DOHH2 (cell line): Measurements from ENCODE around the gene EEPD1.
A peak's percentile ranks its signal among the peaks of the same experiment; 100 is the strongest.

ENCODE experiments used
- H3F3A ChIP-seq: fragments of 200-600 bp; sonication (generic), shearing (Covaris generic); 2 replicates; pipeline ENCODE4 v1.6.0; 2016; ENCODE audit warnings: antibody characterized with exemption, mild to moderate bottlenecking; ENCODE audit not compliant: control insufficient read depth, insufficient read depth
- H3K27ac ChIP-seq: fragments of 200-600 bp; sonication (generic); 2 replicates; pipeline ENCODE4 v1.5.1; 2014; ENCODE audit warnings: low read depth, mild to moderate bottlenecking, low read length, moderate library complexity
- H3K27me3 ChIP-seq: fragments of 200-600 bp; sonication (generic); 2 replicates; pipeline ENCODE4 v1.6.1; 2014; ENCODE audit warnings: mild to moderate bottlenecking, low read length, mixed read lengths; ENCODE audit not compliant: control insufficient read depth
- H3K36me3 ChIP-seq: fragments of 200-600 bp; sonication (generic); 2 replicates; pipeline ENCODE4 v1.6.1; 2014; ENCODE audit warnings: mild to moderate bottlenecking, low read length, moderate library complexity, mixed read lengths; ENCODE audit not compliant: control insufficient read depth
- H3K4me1 ChIP-seq: fragments of 200-600 bp; sonication (generic); 2 replicates; pipeline ENCODE4 v1.6.1; 2014; ENCODE audit warnings: mild to moderate bottlenecking, low read length, mixed read lengths; ENCODE audit not compliant: control insufficient read depth
- H3K4me2 ChIP-seq: fragments of 200-600 bp; sonication (generic); 2 replicates; pipeline ENCODE4 v1.6.0; 2014; ENCODE audit warnings: mild to moderate bottlenecking, low read length, moderate library complexity
- H3K4me3 ChIP-seq: fragments of 200-600 bp; sonication (generic); 2 replicates; pipeline ENCODE4 v1.5.1; 2014; ENCODE audit warnings: mild to moderate bottlenecking, low read length, mixed read lengths
- H3K79me2 ChIP-seq: fragments of 200-600 bp; sonication (generic); 2 replicates; pipeline ENCODE4 v1.6.1; 2014; ENCODE audit warnings: mild to moderate bottlenecking, low read length, mixed read lengths; ENCODE audit not compliant: control insufficient read depth
- H3K9me2 ChIP-seq: fragments of 200-600 bp; sonication (generic); replicated peaks from 2 replicates; pipeline ENCODE4 v1.6.1; 2014; ENCODE audit warnings: mild to moderate bottlenecking, low read length, mixed read lengths; ENCODE audit not compliant: control insufficient read depth
- H3K9me3 ChIP-seq: fragments of 200-600 bp; sonication (generic); 2 replicates; pipeline ENCODE4 v1.6.1; 2014; ENCODE audit warnings: antibody characterized with exemption, low read length, mixed read lengths; ENCODE audit not compliant: control insufficient read depth, insufficient read depth
- H4K20me1 ChIP-seq: fragments of 200-600 bp; sonication (generic); 2 replicates; pipeline ENCODE4 v1.6.0; 2014; ENCODE audit warnings: low read depth, mild to moderate bottlenecking, antibody characterized with exemption, low read length, moderate library complexity; ENCODE audit not compliant: control insufficient read depth, insufficient read depth
- EZH2phosphoT487 ChIP-seq: fragments of 200-600 bp; sonication (generic); IDR thresholded peaks from 2 replicates; pipeline ENCODE4 v1.6.1; 2017; ENCODE audit warnings: borderline replicate concordance, mild to moderate bottlenecking, antibody characterized with exemption, low read length, moderate library complexity, mixed read lengths
- TF ChIP-seq, protein P1 (sequence below): fragments of 200-600 bp; sonication (generic); IDR thresholded peaks from one replicate; pipeline ENCODE4 v1.5.1; 2014; ENCODE audit warnings: antibody characterized with exemption, mild to moderate bottlenecking, low read depth, low read length; ENCODE audit not compliant: poor library complexity, severe bottlenecking

The EEPD1 gene

DNA sequence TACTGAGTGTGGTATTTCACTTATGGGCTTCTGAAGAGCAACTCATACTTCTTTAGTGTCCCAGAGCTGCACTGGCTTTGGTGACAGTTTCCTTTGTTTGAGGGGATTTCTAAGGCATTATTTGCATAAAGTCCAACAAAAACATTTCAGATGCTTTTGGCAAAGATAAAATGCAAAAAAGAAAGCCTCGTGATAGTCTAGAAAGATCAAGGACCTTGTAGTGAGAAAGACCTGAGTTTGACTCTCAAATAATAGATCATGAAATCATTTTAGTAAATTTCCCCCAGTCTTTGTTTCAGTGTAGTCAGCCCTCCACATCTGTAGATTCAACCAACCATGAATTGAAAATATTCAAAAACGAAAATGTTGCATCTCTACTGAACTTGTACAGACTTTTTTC lies 107.4 kb downstream of the EEPD1 start:
- peak overlapping the region; percentile 40 for H3K27ac ChIP-seq
- H3K79me2 ChIP-seq = peaks cover 91% of the 10 kb centered on the region
- no peaks in the 10 kb centered on the region for H3K9me2 ChIP-seq
- H3K36me3 ChIP-seq = peaks cover 37% of the 10 kb centered on the region
- H3K27me3 ChIP-seq = no peaks in the 10 kb centered on the region
- H3K4me2 ChIP-seq = peak overlapping the region; percentile 48
- peak overlapping the region; percentile 14 for H3K4me3 ChIP-seq
- TF ChIP-seq, protein P1, sequence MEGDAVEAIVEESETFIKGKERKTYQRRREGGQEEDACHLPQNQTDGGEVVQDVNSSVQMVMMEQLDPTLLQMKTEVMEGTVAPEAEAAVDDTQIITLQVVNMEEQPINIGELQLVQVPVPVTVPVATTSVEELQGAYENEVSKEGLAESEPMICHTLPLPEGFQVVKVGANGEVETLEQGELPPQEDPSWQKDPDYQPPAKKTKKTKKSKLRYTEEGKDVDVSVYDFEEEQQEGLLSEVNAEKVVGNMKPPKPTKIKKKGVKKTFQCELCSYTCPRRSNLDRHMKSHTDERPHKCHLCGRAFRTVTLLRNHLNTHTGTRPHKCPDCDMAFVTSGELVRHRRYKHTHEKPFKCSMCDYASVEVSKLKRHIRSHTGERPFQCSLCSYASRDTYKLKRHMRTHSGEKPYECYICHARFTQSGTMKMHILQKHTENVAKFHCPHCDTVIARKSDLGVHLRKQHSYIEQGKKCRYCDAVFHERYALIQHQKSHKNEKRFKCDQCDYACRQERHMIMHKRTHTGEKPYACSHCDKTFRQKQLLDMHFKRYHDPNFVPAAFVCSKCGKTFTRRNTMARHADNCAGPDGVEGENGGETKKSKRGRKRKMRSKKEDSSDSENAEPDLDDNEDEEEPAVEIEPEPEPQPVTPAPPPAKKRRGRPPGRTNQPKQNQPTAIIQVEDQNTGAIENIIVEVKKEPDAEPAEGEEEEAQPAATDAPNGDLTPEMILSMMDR = no peak
- TF ChIP-seq EZH2phosphoT487 = no peak
- peaks cover 77% of the 10 kb centered on the region for H3K4me1 ChIP-seq
- no peaks in the 10 kb centered on the region for H3K9me3 ChIP-seq
- H4K20me1 ChIP-seq = no peaks in the 10 kb centered on the region
- H3F3A ChIP-seq = 0 out of 2 replicates have a peak, but pooled peaks cover 7% of the 10 kb centered on the region

DNA sequence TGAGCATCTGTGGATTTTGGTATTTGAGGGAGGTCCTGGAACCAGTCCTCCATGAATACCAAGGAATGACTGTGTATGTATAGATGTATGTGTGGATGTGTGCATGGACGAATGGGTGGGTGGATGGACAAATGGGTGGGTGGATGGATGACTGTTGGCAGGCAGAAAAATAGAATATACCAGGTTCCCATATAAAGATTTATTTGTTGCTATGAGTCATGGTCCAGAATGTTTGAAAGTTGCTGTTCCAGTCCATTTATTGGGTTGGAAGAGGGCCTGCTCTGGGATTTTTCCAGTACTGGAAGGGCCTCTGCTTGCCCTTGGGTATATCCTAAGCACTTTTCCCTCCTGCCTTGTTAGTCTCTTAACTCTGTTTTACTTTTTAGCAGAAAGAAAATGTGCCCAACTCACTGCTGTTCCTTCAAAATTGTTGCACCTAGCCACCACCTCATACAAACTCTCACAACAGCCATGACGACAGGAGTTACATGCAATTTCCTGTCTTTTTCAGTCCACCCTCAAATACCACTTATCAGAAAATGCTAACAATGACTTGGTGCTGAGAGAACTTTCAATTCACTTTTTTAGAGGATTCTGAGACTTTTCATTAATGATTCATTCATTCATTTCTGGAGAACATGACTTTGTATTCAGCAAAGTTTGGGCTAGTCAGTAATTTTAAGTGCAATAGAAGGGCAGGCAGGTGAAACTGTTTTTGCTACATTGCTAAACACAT lies 108.1 kb downstream of the EEPD1 start:
- H3K4me2 ChIP-seq = peak overlapping the region; percentile 48
- H3K36me3 ChIP-seq = peaks cover 40% of the 10 kb centered on the region
- no peaks in the 10 kb centered on the region for H3K9me2 ChIP-seq
- no peaks in the 10 kb centered on the region for H4K20me1 ChIP-seq
- H3K27ac ChIP-seq = peak overlapping the region; percentile 40
- 0 out of 2 replicates have a peak, but pooled peaks cover 7% of the 10 kb centered on the region for H3F3A ChIP-seq
- H3K4me3 ChIP-seq = peak overlapping the region; percentile 22
- H3K4me1 ChIP-seq = peaks cover 77% of the 10 kb centered on the region
- no peaks in the 10 kb centered on the region for H3K9me3 ChIP-seq
- peaks cover 89% of the 10 kb centered on the region for H3K79me2 ChIP-seq
- no peaks in the 10 kb centered on the region for H3K27me3 ChIP-seq
- no peak for TF ChIP-seq EZH2phosphoT487
- TF ChIP-seq, protein P1 = no peak

DNA sequence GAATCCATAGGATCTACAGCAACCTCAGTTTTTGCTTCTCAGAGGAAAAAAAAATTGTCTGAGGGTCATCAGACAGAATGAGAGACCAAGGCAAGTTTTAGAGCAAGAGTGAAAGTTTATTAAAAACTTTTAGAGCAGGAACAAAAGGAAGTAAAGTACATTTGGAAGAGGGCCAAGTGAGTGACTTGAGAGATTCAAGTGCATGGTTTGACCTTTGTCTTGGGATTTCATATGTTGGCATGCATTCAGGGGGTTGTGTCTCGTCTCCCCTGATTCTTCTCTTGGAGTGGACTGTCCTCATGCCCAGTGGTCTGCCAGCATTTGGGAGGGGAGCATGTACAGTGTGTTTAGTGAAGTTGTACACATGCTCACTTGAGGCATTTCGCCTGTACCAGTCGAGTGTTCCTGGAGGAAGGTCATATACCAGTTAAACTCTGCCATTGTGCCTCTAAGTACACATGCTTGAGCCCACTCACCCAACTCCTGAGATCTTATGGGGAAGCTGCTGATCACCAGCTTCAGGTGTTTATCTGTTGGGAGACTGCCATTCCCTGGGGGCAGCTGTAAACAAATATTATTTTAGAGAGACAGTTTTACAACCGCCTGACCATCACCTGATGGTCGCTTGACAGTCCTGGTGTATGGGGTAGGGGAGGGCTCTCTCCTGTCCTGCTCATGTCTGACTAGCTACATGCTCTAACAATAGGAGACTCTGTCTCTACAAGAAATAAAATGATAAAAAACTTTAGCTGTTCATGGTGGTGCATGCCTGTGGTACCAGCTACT lies 109.4 kb downstream of the EEPD1 start:
- Histone ChIP-seq H3K9me2 (no peaks in the 10 kb centered on the region), H3K36me3 (peaks cover 49% of the 10 kb centered on the region), H3K4me2 (peak overlapping the region; percentile 48), H3K27me3 (no peaks in the 10 kb centered on the region), H3K4me1 (peaks cover 70% of the 10 kb centered on the region), H3K79me2 (peaks cover 89% of the 10 kb centered on the region), H3K4me3 (peak overlapping the region; percentile 25), H3K9me3 (no peaks in the 10 kb centered on the region), H3F3A (0 out of 2 replicates have a peak, but pooled peaks cover 7% of the 10 kb centered on the region), H3K27ac (no peak overlapping the region), H4K20me1 (no peaks in the 10 kb centered on the region)
- TF ChIP-seq, protein P1 = no peak
- TF ChIP-seq EZH2phosphoT487 = no peak
